HG03575 (cell line): ENCODE data around the gene CCDC106.

Experiments
- ATAC-seq: cut with Tn5 transposase; IDR thresholded peaks from one replicate; pipeline ENCODE4 v1.9.1; 2021; ENCODE audit not compliant: unreplicated experiment, insufficient number of reproducible peaks, low FRiP score; ENCODE audit errors: extremely low read depth

CCDC106 gene

DNA sequence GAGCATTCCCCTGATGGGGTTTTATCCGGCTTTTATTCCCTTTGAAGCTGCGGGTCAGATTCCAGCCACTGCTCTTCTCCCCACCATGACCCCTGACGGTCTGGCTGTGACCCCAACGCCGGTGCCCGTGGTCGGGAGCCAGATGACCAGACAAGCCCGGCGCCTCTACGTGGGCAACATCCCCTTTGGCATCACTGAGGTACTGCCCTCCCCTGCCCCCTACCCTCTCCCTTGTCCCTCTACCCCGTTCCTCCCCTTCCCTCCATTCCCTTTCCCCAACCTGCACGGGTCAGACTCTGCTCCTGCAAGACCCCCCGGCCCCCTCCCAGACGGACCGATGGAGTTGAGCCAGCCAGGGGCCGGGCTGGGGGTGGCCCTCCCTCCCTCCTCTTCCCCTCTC, 13.0 kb downstream of the CCDC106 start:
- ATAC-seq: no peak

DNA sequence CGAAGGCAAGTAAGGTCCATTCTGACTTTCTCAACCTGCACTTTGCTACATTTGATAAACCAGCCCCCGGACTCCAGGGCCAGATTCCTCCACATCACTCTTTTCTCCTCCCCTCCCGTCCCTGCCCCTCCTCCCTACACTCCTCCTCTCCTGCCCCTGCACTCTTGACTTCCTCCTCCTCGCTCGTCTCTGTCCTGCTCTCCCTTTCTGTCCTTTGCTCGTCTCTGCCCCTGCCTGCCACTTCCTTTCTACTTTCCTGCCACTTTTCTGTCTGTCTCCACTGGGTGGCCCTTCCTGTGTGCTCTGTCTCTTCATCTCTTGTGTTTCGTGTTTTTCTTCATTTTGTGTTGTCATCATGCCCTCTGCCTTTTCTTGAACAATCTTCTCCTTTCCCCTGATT, 13.8 kb downstream of the CCDC106 start:
- no peak for ATAC-seq

DNA sequence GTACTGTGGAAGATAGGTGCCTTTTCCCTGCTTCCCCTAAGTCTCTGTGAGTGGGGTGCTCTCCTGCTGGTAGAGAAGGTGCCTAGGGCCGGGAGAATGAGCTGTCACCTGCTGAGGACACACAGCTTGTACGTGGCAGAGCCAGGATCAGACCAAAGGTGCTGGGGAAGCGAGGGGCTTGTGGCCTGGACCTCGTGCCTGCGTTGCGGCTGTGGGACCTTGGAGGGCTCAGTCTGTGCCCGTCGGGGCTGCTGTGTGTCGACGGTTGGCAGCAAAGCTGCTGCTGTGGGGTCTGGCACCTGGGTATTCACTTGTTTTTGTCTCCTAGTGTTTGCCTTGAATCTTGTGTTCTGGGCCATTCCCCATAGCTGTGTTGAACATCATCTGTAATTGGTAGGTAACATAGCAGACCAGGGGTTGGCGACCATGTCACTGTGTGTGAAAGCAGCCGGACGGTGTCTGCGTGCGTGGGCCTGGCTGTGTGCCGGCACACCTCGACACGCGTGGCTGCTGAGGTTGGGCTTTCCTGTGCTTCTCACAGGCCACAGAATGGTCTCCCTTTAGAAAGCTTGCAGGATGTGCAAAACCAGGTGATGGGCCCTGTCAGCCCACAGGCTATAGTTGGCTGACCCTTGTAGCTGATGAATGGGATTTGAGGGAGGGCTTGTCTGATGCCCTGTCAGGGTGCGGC, 16.0 kb downstream of the CCDC106 start:
- ATAC-seq: no peak

- no peak for ATAC-seq
Observed at GRCh38 chr19:55666343-55667005, 18.5 kb downstream of the CCDC106 start.

DNA sequence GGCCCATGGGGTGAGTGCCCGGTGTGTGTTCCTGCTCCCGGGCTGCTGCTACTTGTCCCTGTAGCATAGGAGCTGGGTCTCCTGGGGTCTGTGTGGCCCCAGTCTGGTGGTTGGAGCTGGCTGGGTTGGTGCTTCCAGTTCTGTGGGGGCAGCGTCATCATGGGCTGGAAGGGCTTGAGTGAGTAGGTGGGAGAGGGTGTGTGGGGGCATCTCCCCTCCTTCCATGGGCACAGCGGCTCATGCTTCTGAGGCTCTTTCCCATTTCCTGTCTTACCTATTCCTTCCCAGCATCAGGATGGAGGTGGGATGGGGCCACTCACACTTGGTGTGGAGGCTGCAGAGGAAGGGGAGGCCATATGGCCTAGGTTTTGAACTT, 19.0 kb downstream of the CCDC106 start:
- ATAC-seq: no peak

- no peak for ATAC-seq
Observed at GRCh38 chr19:55667511-55667910, 19.5 kb downstream of the CCDC106 start.

GRCh38 chr19:55667958-55668357, 19.9 kb downstream of the CCDC106 start:
- no peak for ATAC-seq

DNA sequence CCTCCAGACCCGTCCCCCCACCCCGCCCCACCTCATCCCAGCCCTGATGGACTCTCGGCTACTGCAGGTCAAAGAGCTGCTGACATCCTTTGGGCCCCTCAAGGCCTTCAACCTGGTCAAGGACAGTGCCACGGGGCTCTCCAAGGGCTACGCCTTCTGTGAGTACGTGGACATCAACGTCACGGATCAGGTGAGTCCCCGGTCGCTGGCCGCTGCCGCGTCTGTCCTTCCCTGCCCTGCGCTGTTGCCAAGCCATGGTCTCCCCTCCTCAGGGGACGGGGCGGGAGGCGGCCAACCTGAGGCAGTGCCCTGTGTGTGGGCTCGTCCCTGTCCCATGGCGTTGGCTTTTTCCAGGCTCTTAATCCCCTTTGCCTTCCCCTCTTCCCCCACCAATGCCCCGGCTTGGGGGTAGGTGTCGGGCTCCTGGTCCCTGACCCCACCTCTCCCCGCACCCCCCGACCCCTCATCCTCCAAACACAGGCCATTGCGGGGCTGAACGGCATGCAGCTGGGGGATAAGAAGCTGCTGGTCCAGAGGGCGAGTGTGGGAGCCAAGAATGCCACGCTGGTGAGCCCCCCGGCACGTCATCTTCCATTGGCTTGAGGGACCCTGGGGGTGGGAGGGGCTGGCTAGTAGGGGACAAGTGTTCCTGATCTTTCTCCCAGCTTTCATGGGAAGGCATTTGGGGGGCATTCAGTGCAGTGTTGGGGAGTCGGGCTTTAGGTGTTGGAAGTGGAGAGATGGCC, 20.8 kb downstream of the CCDC106 start:
- ATAC-seq: no peak

- ATAC-seq: no peak
Observed at GRCh38 chr19:55669418-55670279, 21.6 kb downstream of the CCDC106 start.

GRCh38 chr19:55670280-55671053, 22.5 kb downstream of the CCDC106 start:
- ATAC-seq: no peak

DNA sequence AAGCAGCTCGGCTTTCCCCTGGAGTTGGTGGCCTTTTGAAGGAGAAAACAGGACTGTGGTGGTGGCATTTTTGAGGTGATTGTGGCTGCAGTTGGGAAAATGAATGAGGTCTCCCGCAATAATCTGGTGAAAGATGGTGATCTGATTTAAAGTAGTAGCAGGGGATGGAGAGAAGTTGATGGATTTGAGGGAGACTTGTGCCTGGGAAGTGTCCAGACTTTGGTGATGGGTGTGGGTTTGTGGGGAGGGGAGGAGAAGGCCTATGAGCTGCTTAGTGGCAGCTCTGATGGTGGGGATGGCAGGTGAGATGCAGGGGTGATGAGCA, 23.0 kb downstream of the CCDC106 start:
- ATAC-seq: no peak

GRCh38 chr19:55672418-55672817, 24.4 kb downstream of the CCDC106 start:
- ATAC-seq: no peak

DNA sequence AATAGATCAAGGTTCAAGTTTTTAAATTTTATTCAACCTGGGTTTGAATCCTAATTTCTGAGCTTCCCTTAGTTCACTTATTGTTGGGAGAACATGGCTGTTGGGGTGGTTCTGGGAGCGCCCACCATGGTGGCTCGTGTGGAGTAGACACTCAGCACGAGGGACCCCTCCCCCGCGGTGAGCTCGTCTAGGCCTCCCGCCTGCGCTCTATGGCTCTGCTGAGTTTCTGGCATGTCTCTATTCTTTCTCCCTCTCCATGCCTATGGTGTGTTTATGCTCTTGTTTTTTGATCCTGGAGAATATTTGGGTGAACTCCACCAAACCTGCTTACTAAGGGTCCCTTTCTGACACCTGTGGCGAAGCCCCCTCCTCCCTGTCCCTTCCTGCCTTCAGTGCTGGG, 25.5 kb downstream of the CCDC106 start:
- ATAC-seq: no peak

DNA sequence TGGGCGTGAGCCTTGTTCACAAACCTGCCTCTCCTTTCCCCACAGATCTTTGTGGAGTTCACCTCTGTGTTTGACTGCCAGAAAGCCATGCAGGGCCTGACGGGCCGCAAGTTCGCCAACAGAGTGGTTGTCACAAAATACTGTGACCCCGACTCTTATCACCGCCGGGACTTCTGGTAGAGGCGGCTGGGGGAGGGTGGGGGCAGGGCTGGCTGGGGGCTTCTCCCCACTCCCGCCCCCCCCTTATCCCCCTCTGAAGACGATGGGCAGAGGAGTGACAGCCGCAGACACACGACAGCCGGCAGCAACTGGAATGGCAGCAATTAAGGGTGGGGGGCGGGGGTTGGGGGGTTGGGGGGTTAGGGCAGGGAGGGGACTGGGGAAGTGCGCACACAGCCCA, 25.9 kb downstream of the CCDC106 start:
- no peak for ATAC-seq

- no peak for ATAC-seq
Observed at GRCh38 chr19:55674459-55674840, 26.4 kb downstream of the CCDC106 start.

GRCh38 chr19:55674841-55675660, 27.0 kb downstream of the CCDC106 start, which contains the start of gene EPN1:
TSS of gene EPN1 (plus strand) at chr19:55675226. CDS start at chr19:55678628, 3,402 bp downstream.
- ATAC-seq: no peak

DNA sequence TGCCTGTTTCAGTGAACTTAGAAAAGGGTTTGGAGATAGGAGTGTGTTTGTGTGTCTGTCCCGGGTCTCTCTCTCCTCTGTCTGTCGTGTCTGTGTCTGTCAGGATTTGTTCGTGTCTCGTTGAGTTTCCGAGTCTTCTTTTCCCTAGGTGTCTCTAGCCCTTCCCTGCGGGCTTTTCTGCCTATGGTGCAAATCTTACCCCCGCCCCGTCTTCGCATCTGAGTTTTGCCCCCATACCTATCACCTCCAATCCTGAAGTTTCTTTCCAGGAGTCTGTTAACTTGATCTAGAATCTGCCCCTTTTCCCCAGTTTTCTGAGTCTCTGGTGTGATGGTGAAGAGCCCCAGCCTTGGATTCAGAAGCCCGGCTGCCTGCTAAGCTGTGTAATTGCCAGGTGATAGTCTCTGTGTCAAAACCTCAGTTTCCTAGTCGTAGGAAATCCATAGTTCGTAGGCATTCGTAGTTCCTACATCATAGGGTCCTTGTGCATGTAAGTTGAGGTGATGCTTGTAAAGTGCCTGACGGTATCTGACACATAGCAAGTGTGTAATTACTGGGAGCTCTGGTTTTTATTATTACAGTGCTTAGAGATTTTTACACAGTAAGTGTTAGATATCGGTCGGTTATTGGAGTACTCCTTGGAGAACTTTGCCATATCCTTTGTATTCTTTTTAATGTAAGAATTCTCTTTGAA, 27.8 kb downstream of the CCDC106 start:
- ATAC-seq: no peak
